ENCODE data around the gene BROX.
A peak's percentile ranks its signal among the peaks of the same experiment; 100 is the strongest.

The BROX gene

DNA sequence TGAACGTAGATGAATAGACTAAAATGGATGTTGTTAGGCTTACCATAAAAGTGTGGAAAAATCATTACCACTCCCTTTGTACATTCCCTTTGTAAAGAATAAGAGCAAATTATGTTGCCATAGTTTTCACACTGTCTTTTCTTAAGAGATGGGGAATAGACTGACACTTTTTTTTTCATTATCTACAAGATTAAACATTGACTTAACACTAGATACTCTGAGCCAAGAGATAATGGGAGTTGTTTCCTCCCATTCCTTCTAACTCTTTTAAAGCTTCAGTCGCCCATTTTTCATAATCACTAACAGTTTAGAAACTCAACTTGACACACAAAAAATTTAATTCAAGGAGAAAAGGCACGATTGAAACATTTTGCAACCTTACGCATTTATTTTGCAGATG is 10.2 kb upstream of the BROX start:
- H3K9me3 ChIP-seq (ENCODE audit: control insufficient read depth, low read depth, low read length), result peaks cover 8% of the 10 kb centered on the region
- no peak overlapping the region for H3K4me3 ChIP-seq (ENCODE audit: low read length)
- H3K36me3 ChIP-seq (ENCODE audit: control insufficient read depth, low read depth, low read length), result peaks cover 14% of the 10 kb centered on the region
- no peaks in the 10 kb centered on the region for H3K4me1 ChIP-seq (ENCODE audit: control insufficient read depth, low read depth, low read length)
- H3K27me3 ChIP-seq (ENCODE audit: control insufficient read depth, insufficient read depth, low read length), result no peaks in the 10 kb centered on the region
- H3K9ac ChIP-seq (ENCODE audit: low read length), result no peak overlapping the region
- H3K27ac ChIP-seq (ENCODE audit: low read length), result no peak overlapping the region

DNA sequence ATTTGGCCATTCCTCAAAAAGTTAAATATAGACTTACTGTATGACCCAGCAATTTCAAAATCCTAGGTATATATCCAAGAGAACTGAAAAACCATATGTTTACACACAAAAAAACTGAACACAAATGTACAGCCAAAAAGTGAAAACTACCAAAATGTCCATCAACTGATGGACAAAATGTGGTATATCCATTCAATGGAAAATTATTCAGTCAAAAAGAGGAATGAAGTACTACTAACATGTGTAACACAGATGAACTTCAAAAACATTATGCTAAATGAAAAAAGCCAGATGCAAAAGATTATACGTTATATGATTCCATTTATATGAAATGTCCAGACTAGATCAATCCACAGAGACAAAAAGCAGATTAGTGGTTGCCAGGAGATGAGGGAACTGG is 8.1 kb upstream of the BROX start:
- Histone ChIP-seq H3K27me3 (ENCODE audit: control insufficient read depth, insufficient read depth, low read length) (no peaks in the 10 kb centered on the region), H3K36me3 (ENCODE audit: control insufficient read depth, low read depth, low read length) (peaks cover 14% of the 10 kb centered on the region), H3K9ac (ENCODE audit: low read length) (no peak overlapping the region), H3K9me3 (ENCODE audit: control insufficient read depth, low read depth, low read length) (peaks cover 8% of the 10 kb centered on the region), H3K4me1 (ENCODE audit: control insufficient read depth, low read depth, low read length) (no peaks in the 10 kb centered on the region), H3K27ac (ENCODE audit: low read length) (no peak overlapping the region), H3K4me3 (ENCODE audit: low read length) (no peak overlapping the region)

DNA sequence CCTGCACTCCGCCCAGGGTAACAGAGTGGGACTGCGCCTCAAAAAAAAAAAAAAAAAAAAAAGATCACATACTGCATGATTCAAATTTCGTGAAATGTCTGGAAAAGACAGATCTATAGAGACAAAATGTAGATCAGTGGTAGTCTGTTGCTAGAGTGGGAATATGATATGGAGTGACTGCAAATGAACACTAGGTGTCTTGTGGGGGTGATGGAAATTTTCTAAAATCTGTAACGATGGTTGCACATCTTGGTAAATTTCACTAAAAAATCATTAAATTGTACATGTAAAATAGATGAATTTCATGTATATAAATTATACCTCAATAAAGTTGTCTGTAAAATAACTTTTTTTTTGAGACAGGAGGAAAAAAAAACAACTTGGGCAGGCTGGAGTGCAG is 5.5 kb upstream of the BROX start:
- Histone ChIP-seq H3K4me1 (ENCODE audit: control insufficient read depth, low read depth, low read length) (peaks cover 5% of the 10 kb centered on the region), H3K4me3 (ENCODE audit: low read length) (no peak overlapping the region), H3K27ac (ENCODE audit: low read length) (no peak overlapping the region), H3K36me3 (ENCODE audit: control insufficient read depth, low read depth, low read length) (peaks cover 11% of the 10 kb centered on the region), H3K9me3 (ENCODE audit: control insufficient read depth, low read depth, low read length) (peaks cover 8% of the 10 kb centered on the region), H3K27me3 (ENCODE audit: control insufficient read depth, insufficient read depth, low read length) (no peaks in the 10 kb centered on the region), H3K9ac (ENCODE audit: low read length) (no peak overlapping the region)

DNA sequence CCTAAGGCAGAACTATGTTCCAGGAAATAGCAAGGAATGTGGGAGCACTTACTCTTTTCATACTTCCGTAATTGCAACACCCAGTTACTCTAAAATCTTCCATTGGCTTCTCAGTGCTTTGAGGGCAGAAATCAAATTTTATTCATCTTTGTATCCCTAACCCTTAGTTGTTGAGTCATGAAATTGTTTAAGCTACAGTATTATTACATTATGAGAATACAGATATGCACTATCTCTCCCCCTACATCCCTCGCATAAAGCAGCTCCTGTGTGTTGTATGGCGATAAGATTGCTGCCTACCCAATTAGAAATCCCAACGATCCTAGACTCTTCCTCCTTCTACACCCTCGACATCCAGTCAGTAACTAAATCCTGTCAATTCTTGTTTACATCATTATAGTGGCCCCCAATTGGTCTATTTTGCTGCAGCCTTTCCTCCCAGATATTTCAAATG is 2.6 kb upstream of the BROX start:
- H3K27ac ChIP-seq (ENCODE audit: low read length), result no peak overlapping the region
- H3K27me3 ChIP-seq (ENCODE audit: control insufficient read depth, insufficient read depth, low read length), result no peaks in the 10 kb centered on the region
- no peak overlapping the region for H3K4me3 ChIP-seq (ENCODE audit: low read length)
- peaks cover 5% of the 10 kb centered on the region for H3K4me1 ChIP-seq (ENCODE audit: control insufficient read depth, low read depth, low read length)
- H3K36me3 ChIP-seq (ENCODE audit: control insufficient read depth, low read depth, low read length), result no peaks in the 10 kb centered on the region
- H3K9me3 ChIP-seq (ENCODE audit: control insufficient read depth, low read depth, low read length), result peaks cover 2% of the 10 kb centered on the region
- no peak overlapping the region for H3K9ac ChIP-seq (ENCODE audit: low read length)

DNA sequence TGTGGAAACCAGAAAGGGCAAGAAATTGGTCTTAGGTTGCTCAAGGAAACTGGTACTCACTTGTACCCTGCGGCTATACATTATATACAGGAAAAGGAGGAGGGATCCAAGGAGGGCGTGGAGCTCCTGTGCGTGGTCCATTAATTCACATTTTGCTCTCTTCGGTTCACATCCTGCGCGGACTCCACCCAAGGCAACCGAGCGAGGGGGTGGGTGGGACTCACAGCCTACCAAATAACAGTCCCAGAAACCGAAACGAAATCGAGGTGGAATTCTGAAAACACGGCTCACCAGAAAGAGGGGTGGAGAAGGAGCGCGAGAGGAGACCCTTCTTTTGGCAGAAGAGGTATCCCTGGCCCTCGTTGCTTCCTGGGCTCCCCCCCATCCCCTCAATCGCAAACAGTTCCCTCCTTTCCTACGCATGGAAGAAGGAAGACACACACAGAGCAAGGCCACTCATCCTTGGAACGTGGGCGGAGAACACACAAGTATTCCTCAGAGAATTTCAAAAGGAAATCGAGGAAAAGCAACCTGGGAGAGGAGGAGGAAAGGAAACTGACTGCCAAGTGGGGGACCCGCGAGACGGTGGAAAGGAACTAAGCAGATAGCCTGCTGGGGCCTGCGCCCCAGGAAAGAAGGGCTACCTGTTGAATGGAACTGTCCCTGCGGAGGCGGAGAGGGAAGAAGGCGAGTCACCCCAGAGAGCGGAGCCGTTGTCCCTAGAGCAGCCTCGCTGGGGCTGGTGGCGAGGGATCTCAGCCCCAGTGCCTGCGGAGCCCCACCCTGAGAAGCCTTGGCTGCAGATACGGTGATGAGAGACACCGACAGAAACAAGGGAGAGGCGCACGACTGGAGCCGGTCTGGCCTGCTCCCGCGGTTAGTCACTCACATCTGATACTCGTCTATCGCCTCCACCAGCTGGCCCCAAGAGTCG is 778 bp upstream of the BROX start:
- H3K36me3 ChIP-seq (ENCODE audit: control insufficient read depth, low read depth, low read length), result no peaks in the 10 kb centered on the region
- no peaks in the 10 kb centered on the region for H3K27me3 ChIP-seq (ENCODE audit: control insufficient read depth, insufficient read depth, low read length)
- peaks cover 5% of the 10 kb centered on the region for H3K4me1 ChIP-seq (ENCODE audit: control insufficient read depth, low read depth, low read length)
- no peak overlapping the region for H3K27ac ChIP-seq (ENCODE audit: low read length)
- peak overlapping the region; percentile 84 for H3K9ac ChIP-seq (ENCODE audit: low read length)
- peak overlapping the region; percentile 82 for H3K4me3 ChIP-seq (ENCODE audit: low read length)
- H3K9me3 ChIP-seq (ENCODE audit: control insufficient read depth, low read depth, low read length), result no peaks in the 10 kb centered on the region

DNA sequence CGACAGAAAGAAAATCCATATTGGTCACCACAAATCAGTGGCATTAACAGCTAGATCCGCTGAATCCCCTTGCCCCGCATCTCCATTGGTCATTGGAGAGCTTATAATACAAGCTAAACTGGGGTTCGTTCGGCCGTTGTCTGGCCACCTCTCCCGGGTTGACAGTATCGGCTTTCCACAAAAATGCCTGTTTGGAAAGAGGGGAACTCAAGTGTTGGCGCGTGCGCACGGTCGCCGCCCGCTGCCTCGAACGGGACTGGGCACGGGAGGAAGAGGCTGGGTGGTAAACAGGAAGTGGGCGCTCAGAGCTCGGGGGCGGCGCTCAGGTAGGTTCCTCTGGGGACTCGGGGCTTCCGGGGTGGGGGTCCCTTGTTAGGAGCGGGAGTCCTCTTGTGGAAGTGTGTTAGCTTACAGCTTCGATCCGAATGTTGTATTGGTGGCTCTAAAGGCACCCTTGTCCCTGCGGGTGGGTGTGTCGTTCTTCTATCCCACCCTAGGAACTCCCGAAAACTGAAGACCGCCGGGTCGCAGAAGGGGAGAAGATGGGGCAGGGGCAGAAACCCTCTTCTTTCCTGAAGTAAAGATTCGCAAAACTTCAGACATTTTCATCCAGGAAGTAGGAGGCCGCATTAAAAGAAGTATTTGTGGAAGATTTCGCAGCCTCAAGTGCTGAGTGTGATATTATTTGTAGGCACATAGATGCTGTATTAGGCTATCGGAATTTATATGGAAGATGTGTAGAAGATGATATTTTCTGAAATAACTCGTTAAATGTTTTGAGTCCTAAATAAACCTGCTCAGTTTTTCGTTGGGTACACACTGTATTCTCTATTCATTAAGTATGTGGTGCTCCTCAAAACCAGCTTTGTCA is 962 bp downstream of the BROX start:
- Histone ChIP-seq H3K27ac (ENCODE audit: low read length) (peak overlapping the region; percentile 93), H3K36me3 (ENCODE audit: control insufficient read depth, low read depth, low read length) (peaks cover 3% of the 10 kb centered on the region), H3K27me3 (ENCODE audit: control insufficient read depth, insufficient read depth, low read length) (no peaks in the 10 kb centered on the region), H3K4me3 (ENCODE audit: low read length) (peak overlapping the region; percentile 82), H3K9me3 (ENCODE audit: control insufficient read depth, low read depth, low read length) (no peaks in the 10 kb centered on the region), H3K9ac (ENCODE audit: low read length) (peak overlapping the region; percentile 60), H3K4me1 (ENCODE audit: control insufficient read depth, low read depth, low read length) (peaks cover 5% of the 10 kb centered on the region)

DNA sequence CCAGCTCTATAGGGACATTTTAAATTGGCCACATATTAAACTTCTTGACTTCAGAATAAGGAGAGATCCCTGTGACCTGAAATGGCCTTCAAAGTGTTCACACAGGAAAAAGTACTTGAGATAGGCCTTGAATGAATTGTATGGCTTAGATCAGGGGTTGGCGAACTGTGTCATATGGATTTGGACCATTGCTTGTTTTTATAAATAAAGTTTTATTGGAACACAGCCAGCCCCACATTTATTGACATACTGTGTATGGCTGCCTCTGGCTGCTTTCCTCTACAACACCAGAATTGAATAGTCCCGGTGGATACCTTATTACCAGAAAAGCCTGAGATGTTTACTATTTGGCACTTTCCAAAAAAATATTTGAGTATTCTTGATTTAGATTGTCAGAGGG is 4.0 kb downstream of the BROX start:
- Histone ChIP-seq H3K4me3 (ENCODE audit: low read length) (no peak overlapping the region), H3K9me3 (ENCODE audit: control insufficient read depth, low read depth, low read length) (no peaks in the 10 kb centered on the region), H3K27me3 (ENCODE audit: control insufficient read depth, insufficient read depth, low read length) (no peaks in the 10 kb centered on the region), H3K9ac (ENCODE audit: low read length) (no peak overlapping the region), H3K27ac (ENCODE audit: low read length) (no peak overlapping the region), H3K36me3 (ENCODE audit: control insufficient read depth, low read depth, low read length) (peaks cover 19% of the 10 kb centered on the region), H3K4me1 (ENCODE audit: control insufficient read depth, low read depth, low read length) (no peaks in the 10 kb centered on the region)

DNA sequence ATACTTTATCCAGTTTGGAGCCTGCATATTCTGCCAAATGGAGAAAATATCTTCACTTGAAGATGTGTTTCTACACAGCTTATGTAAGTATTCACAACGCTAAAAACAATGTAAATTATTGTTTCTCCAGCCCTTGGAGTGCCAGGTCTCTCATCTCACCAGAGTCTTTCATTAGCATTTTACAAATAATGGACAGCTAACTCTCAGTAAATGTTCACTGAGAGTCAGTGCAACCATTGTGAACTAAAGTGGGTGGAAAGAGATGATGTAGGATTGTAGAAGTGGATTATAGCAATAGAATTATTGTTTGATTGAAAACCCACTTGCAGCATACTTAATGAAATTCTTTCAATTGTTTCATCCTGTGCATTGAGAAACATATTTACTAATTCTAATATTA is 16.4 kb downstream of the BROX start:
- H3K36me3 ChIP-seq (ENCODE audit: control insufficient read depth, low read depth, low read length), result peaks cover 65% of the 10 kb centered on the region
- H3K27me3 ChIP-seq (ENCODE audit: control insufficient read depth, insufficient read depth, low read length), result no peaks in the 10 kb centered on the region
- H3K4me3 ChIP-seq (ENCODE audit: low read length), result no peak overlapping the region
- no peaks in the 10 kb centered on the region for H3K4me1 ChIP-seq (ENCODE audit: control insufficient read depth, low read depth, low read length)
- H3K9ac ChIP-seq (ENCODE audit: low read length), result no peak overlapping the region
- H3K9me3 ChIP-seq (ENCODE audit: control insufficient read depth, low read depth, low read length), result no peaks in the 10 kb centered on the region
- H3K27ac ChIP-seq (ENCODE audit: low read length), result no peak overlapping the region

DNA sequence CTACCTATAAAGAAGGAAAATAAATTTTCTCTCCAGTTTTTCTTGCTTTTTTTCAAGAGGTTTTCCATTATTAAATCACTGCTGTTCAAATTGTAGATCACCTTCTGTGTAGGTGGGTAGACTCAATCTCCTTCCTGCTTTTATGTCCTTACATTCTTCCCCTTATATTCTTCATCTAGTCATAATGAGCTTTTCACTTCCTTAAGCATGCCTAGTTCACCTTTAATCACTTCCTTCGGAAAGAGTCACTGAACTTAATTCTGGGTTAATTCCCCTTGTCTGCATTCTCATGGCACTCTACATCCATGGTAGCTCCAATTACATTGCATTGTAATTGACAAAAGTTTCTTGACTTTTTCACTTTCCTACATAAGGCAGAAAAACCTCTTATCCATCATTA is 18.5 kb downstream of the BROX start:
- Histone ChIP-seq H3K27ac (ENCODE audit: low read length) (no peak overlapping the region), H3K9me3 (ENCODE audit: control insufficient read depth, low read depth, low read length) (no peaks in the 10 kb centered on the region), H3K4me1 (ENCODE audit: control insufficient read depth, low read depth, low read length) (peaks cover 4% of the 10 kb centered on the region), H3K4me3 (ENCODE audit: low read length) (no peak overlapping the region), H3K9ac (ENCODE audit: low read length) (no peak overlapping the region), H3K27me3 (ENCODE audit: control insufficient read depth, insufficient read depth, low read length) (no peaks in the 10 kb centered on the region), H3K36me3 (ENCODE audit: control insufficient read depth, low read depth, low read length) (peaks cover 59% of the 10 kb centered on the region)

DNA sequence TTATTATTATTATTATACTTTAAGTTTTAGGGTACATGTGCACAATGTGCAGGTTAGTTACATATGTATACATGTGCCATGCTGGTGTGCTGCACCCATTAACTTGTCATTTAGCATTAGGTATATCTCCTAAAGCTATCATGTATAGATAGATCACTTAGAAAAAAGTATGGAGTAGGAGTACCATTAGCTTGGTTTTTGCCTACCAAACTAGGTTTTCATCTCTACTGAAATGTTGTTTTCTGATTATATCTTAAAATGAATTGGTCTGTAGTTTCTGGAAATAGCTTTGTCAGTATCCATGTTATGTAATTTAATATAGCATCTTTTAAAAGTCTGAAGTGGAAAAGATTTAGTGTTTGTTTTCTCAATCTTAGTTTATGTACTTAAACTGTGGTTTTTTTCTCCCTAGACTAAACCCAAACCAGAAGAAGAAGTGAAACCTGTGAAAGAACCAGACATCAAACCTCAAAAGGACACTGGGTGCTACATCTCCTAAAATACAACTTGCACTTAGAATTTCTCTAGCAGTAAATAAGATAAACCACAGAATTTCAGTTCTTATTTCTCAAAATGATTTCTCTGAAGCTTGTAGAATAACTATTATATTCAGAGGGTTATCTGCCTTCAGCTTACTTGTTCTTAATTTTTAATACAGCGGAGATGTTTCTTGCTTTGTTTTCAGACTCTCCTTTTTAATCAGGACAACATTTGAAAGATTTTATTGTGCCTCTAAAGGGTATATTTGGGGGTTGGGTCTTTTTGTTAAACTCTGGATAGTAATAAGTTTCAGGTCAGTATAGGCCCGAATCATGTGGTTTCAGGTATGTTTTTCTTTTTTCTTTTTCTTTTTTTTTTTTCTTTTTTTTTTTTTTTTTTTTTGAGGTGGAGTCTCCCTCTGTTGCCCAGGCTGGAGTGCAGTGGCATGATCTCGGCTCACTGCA is 20.1 kb downstream of the BROX start:
- peaks cover 20% of the 10 kb centered on the region for H3K4me1 ChIP-seq (ENCODE audit: control insufficient read depth, low read depth, low read length)
- H3K4me3 ChIP-seq (ENCODE audit: low read length), result no peak overlapping the region
- no peak overlapping the region for H3K27ac ChIP-seq (ENCODE audit: low read length)
- H3K9me3 ChIP-seq (ENCODE audit: control insufficient read depth, low read depth, low read length), result no peaks in the 10 kb centered on the region
- no peak overlapping the region for H3K9ac ChIP-seq (ENCODE audit: low read length)
- no peaks in the 10 kb centered on the region for H3K27me3 ChIP-seq (ENCODE audit: control insufficient read depth, insufficient read depth, low read length)
- peaks cover 52% of the 10 kb centered on the region for H3K36me3 ChIP-seq (ENCODE audit: control insufficient read depth, low read depth, low read length)

DNA sequence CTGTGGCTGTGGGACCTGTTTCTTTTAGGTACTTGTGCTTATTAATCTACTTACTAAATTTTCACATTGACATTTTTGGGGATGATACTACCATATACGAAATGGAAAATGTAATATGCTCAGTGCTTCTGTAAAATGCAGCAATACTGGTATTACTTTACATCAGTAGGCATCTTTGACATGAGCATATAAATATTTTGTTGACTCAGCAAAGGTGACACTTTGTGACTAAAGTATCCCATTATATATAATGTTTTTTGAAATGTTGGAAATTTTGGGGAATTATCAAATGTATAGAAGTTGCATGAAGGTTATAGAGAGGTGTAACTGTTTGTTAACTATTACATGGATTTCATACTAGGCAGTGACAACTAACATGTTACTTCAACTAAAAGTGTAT is 22.4 kb downstream of the BROX start:
- peaks cover 23% of the 10 kb centered on the region for H3K4me1 ChIP-seq (ENCODE audit: control insufficient read depth, low read depth, low read length)
- no peaks in the 10 kb centered on the region for H3K9me3 ChIP-seq (ENCODE audit: control insufficient read depth, low read depth, low read length)
- H3K27ac ChIP-seq (ENCODE audit: low read length), result no peak overlapping the region
- peaks cover 36% of the 10 kb centered on the region for H3K36me3 ChIP-seq (ENCODE audit: control insufficient read depth, low read depth, low read length)
- no peak overlapping the region for H3K9ac ChIP-seq (ENCODE audit: low read length)
- no peaks in the 10 kb centered on the region for H3K27me3 ChIP-seq (ENCODE audit: control insufficient read depth, insufficient read depth, low read length)
- no peak overlapping the region for H3K4me3 ChIP-seq (ENCODE audit: low read length)

Measured in iPS-18a (cell line).